NCI-H2196 treated with DMSO at 0.1 percent for 48 hours (cell line): ENCODE data around the gene CNOT9.

Source experiments
- DNase-seq: peaks from one replicate; lab custom pipeline; 2025; ENCODE audit not compliant: unreplicated experiment; lab: John Stamatoyannopoulos, UW

The CNOT9 gene

DNA sequence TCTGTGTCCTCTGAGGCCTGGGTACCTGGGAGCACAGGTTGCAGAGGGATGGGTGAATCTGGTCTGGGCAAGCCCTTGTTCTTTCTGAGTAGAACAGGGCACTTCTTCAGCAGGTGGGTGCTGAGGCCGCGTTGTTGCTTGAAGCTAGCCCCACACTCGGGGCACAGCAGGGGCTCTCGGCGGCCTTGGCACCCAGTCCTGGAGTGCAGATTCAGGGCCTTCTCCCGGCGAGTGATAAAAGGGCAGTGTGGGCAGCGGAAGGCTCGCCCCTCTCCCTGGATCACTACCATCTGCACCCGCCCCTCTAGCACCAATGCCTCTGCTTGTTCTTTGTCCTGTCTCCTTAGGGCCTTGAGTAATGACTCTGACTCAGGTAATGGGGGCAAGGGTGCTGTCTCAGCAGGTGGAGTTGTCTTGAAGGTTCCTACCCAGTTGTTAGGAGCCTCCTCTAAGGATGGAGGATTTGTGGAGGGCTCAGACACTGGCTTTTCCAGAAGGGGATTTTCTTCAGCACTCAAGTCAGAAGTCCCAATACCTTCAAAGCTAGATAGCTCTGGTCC, 75.2 kb downstream of the CNOT9 start:
- no peak for DNase-seq

DNA sequence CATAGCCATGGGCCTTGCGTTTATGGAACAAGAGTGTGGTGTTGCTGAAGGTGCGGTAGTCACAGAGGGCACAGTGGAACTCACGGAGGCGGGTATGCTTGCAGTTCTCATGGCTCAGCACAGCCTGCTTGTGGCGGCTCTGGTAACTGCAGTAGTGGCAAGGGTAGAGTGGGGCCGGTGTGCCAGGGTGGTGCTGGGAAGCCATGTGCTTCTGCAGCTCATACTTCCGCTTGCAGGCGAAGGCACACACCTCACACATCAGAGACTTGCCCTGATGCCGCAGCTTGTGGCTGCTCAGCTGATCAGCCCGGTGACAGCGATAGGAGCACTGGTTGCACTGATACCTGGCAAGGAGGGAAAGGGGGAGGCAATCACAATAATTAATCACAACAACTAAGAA, 76.1 kb downstream of the CNOT9 start:
- DNase-seq = no peak

DNA sequence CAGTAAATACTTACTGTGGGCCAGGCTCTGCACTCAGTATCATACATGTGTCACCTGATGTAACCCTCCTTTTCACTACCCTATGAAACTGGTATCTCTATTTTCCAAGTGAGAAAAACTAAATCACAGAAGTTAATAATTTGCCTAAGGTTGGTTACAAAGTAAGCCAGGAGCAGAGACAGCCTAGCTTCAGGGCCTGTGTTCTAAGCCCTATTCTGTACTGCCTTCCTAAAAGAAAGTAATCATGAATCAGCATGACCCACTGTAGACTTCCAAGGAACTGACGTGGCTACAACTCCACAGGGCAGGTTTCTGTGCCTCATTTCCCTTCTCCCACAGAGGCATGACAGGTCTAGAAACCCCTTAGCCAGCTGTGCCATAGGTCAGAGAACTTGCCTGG, 76.5 kb downstream of the CNOT9 start:
- DNase-seq = no peak
